ENCODE measurements around the gene SSNA1. TPM values are rescaled to one million over a fixed set of nuclear protein-coding genes. Genes with fewer than 3 reads are reported as not detected.

SSNA1 gene
- total and polyA plus RNA-seq, 2 donors (not counting 1 experiment from before 2014, with no cell fraction given): 53.6 to 129 TPM

- Histone ChIP-seq H3K4me2 (replicated peaks; ENCODE audit: low read depth, low read length, poor library complexity, severe bottlenecking) (no peak overlapping the region), H3K79me2 (ENCODE audit: control insufficient read depth, insufficient read depth, low read length) (peaks cover 78% of the 10 kb centered on the region), H3K4me1 (ENCODE audit: control insufficient read depth in 2 of 2, insufficient read depth in 2 of 2, low read length in 2 of 2) (peaks cover 16 to 22% of the 10 kb centered on the region in 2 donors), H3K9me3 (ENCODE audit: control extremely low read depth in 1 of 3, control insufficient read depth in 2 of 3, insufficient read depth in 1 of 3, low read length in 2 of 3) (no peaks in the 10 kb centered on the region), H3K9ac (ENCODE audit: low read length) (no peak overlapping the region), H4K20me1 (ENCODE audit: control insufficient read depth, insufficient read depth, low read length, poor library complexity, severe bottlenecking) (peaks cover 38% of the 10 kb centered on the region), H2AFZ (ENCODE audit: insufficient read depth, low read depth, low read length, poor library complexity, severe bottlenecking) (no peak overlapping the region), H3K27ac (ENCODE audit: low read length in 2 of 2) (no peak overlapping the region), H3K4me3 (ENCODE audit: control extremely low read depth in 1 of 5, extremely low read depth in 1 of 5, insufficient read depth in 1 of 5, low read depth in 2 of 5, low read length in 4 of 5) (no peak overlapping the region), H3K27me3 (replicated peaks in 1 of 4; ENCODE audit: control extremely low read depth in 1 of 4, control insufficient read depth in 3 of 4, insufficient read depth in 4 of 4, low read length in 3 of 4) (peaks cover 0 to 6% (median 0%) of the 10 kb centered on the region in 4 experiments), H3K36me3 (replicated peaks in 1 of 2; ENCODE audit: control extremely low read depth in 1 of 2, control insufficient read depth in 1 of 2, extremely low read depth in 1 of 2, insufficient read depth in 2 of 2, low read length in 1 of 2) (no peaks in the 10 kb centered on the region)
- Mint-ChIP-seq H3K4me1 (peaks cover 17% of the 10 kb centered on the region), H3K27me3 (no peaks in the 10 kb centered on the region), H3K9me3 (ENCODE audit: insufficient read depth) (no peaks in the 10 kb centered on the region), H3K4me3 (peak overlapping the region; percentile 77), H3K27ac (no peak overlapping the region)
- ChIA-PET POLR2A (interaction anchor here (2.0 kb wide), 1 partner anchor 10 kb away, joined by 18 read pairs; the partner anchor contains the start of genes ANAPC2 and SSNA1), CTCF (interaction anchor here (1.2 to 1.5 kb wide), 2 partner anchors 9 to 29 kb away, joined by 3 to 7 read pairs; partner anchors contain the start of genes ANAPC2, RNF224 and SSNA1)
- 96% methylated on average over 19 of the region's 19 CpGs for WGBS (ENCODE audit: insufficient coverage)
- ATAC-seq (ENCODE audit: low read depth) (no peak), DNase-seq (no peak)
- TF ChIP-seq EZH2 (IDR thresholded peaks at IDR 0.05; ENCODE audit: borderline replicate concordance, insufficient read depth, low read depth, low read length, poor library complexity, severe bottlenecking): no peak
- TF ChIP-seq CTCF (IDR thresholded peaks at IDR 0.05): no peak
- intact Hi-C loops (cut with micrococcal nuclease): no loop called here
Observed at GRCh38 chr9:137198051-137198901, 9.8 kb downstream of the SSNA1 start.

- Histone ChIP-seq H4K20me1 (ENCODE audit: control insufficient read depth, insufficient read depth, low read length, poor library complexity, severe bottlenecking) (peaks cover 44% of the 10 kb centered on the region), H2AFZ (ENCODE audit: insufficient read depth, low read depth, low read length, poor library complexity, severe bottlenecking) (no peak overlapping the region), H3K4me1 (ENCODE audit: control insufficient read depth in 2 of 2, insufficient read depth in 2 of 2, low read length in 2 of 2) (peaks cover 20 to 28% of the 10 kb centered on the region in 2 donors), H3K79me2 (ENCODE audit: control insufficient read depth, insufficient read depth, low read length) (peaks cover 80% of the 10 kb centered on the region), H3K27ac (ENCODE audit: low read length in 2 of 2) (no peak overlapping the region), H3K4me2 (replicated peaks; ENCODE audit: low read depth, low read length, poor library complexity, severe bottlenecking) (peak overlapping the region; percentile 96), H3K27me3 (replicated peaks in 1 of 4; ENCODE audit: control extremely low read depth in 1 of 4, control insufficient read depth in 3 of 4, insufficient read depth in 4 of 4, low read length in 3 of 4) (peaks cover 0 to 6% (median 0%) of the 10 kb centered on the region in 4 experiments), H3K36me3 (replicated peaks in 1 of 2; ENCODE audit: control extremely low read depth in 1 of 2, control insufficient read depth in 1 of 2, extremely low read depth in 1 of 2, insufficient read depth in 2 of 2, low read length in 1 of 2) (peaks cover 0 to 2% of the 10 kb centered on the region in 2 experiments), H3K4me3 (ENCODE audit: control extremely low read depth in 1 of 5, extremely low read depth in 1 of 5, insufficient read depth in 1 of 5, low read depth in 2 of 5, low read length in 4 of 5) (no peak overlapping the region), H3K9ac (ENCODE audit: low read length) (no peak overlapping the region), H3K9me3 (ENCODE audit: control extremely low read depth in 1 of 3, control insufficient read depth in 2 of 3, insufficient read depth in 1 of 3, low read length in 2 of 3) (no peaks in the 10 kb centered on the region)
- no peaks in the 10 kb centered on the region for H3K27me3 Mint-ChIP-seq
- intact Hi-C loops (cut with micrococcal nuclease): no loop called here
- TF ChIP-seq CTCF (IDR thresholded peaks at IDR 0.05) (no peak), EZH2 (IDR thresholded peaks at IDR 0.05; ENCODE audit: borderline replicate concordance, insufficient read depth, low read depth, low read length, poor library complexity, severe bottlenecking) (no peak)
- DNase-seq: no peak
- H3K9me3 Mint-ChIP-seq (ENCODE audit: insufficient read depth): no peaks in the 10 kb centered on the region
- no peak for ATAC-seq (ENCODE audit: low read depth)
- ChIA-PET CTCF (interaction anchor here (1.5 kb wide), 1 partner anchor 10 kb away, joined by 7 read pairs; the partner anchor contains the start of genes ANAPC2 and SSNA1), POLR2A (interaction anchor here (0.6 to 2.0 kb wide), 2 partner anchors 11 to 76 kb away, joined by 3 to 18 read pairs; partner anchors contain the start of genes ANAPC2 and SSNA1)
- WGBS (ENCODE audit: insufficient coverage): 97% methylated on average over 11 of the region's 11 CpGs
- H3K4me1 Mint-ChIP-seq: peaks cover 18% of the 10 kb centered on the region
- H3K4me3 Mint-ChIP-seq: peak overlapping the region; percentile 77
- no peak overlapping the region for H3K27ac Mint-ChIP-seq
Observed at GRCh38 chr9:137198902-137199283, 10.4 kb downstream of the SSNA1 start.
